HCT116 (cell line): ENCODE data around the gene SLC13A3. TPM values are rescaled to one million over a fixed set of nuclear protein-coding genes. Genes with fewer than 3 reads are reported as not detected.

ENCODE experiments used
- ATAC-seq: fragments of 200-7000 bp; cut with Tn5 transposase; 2 replicates; pipeline ENCODE4 v1.9.1; 2020; ENCODE audit warnings: mild to moderate bottlenecking, moderate library complexity
- BruUV-seq: library from RNA; stranded (reverse); fragments of 400-500 nt; replicated peaks from 2 replicates; lab custom pipeline; 2021; lab: Mats Ljungman, UMichigan
- CTCF ChIA-PET: fragments of 300-600 bp; sonication (Branson Sonifier 250); formaldehyde crosslinking; loops from one replicate; lab custom pipeline; 2021; ENCODE audit warnings: antibody characterized with exemption; lab: Charles Lee
- POLR2A ChIA-PET: fragments of 300-600, 350-600 bp; sonication (Branson Sonifier 250); formaldehyde crosslinking; loops from one replicate; lab custom pipeline; 2021; ENCODE audit warnings: antibody characterized with exemption; lab: Charles Lee
- RAD21 ChIA-PET, 2 experiments: fragments of 300-600 bp; sonication (Branson Sonifier 250); formaldehyde crosslinking; loops; one replicate each; lab custom pipeline; 2023; ENCODE audit warnings: low total read pairs in 2 of 2; ENCODE audit not compliant: uncharacterized antibody in 2 of 2, unreplicated experiment in 2 of 2, low non-redundant PET in 1 of 2; lab: Charles Lee
- DNase-seq: peaks from one replicate; pipeline ENCODE4 v3.0.0-alpha.2; 2010; ENCODE audit warnings: low read depth, low spot score
- H2AFZ ChIP-seq: fragments of 200-600 bp; shearing (Covaris generic), sonication (generic); 2 replicates; pipeline ENCODE4 v1.6.1; 2017; ENCODE audit warnings: low read depth, mixed run types, mixed read lengths, antibody characterized with exemption, low read length; ENCODE audit not compliant: poor library complexity, severe bottlenecking
- H3K27ac ChIP-seq: 2 replicates; pipeline ENCODE4 v1.5.1; 2012; ENCODE audit warnings: low read depth, low read length
- H3K27me3 ChIP-seq: fragments of 200-600 bp; sonication (generic); 2 replicates; pipeline ENCODE4 v1.6.1; 2016; ENCODE audit warnings: mixed run types, low read length, mixed read lengths; ENCODE audit not compliant: insufficient read depth
- H3K36me3 ChIP-seq, 2 experiments: fragments of 200-500 bp in 1 of 2; fragments of 200-600 bp in 1 of 2; sonication (Bioruptor generic) in 1 of 2; sonication (generic) in 1 of 2; 2 replicates each; pipeline versions ENCODE4 v1.5.1 to v1.6.1; 2014 to 2016; ENCODE audit warnings: low read length in 2 of 2, inconsistent platforms in 1 of 2, mixed read lengths in 1 of 2, mixed run types in 1 of 2; ENCODE audit not compliant: insufficient read depth in 2 of 2, control insufficient read depth in 1 of 2
- H3K4me1 ChIP-seq, 2 experiments: fragments of 200-600 bp in 1 of 2; sonication (generic) in 1 of 2; 2 replicates each; pipeline versions ENCODE4 v1.5.1 to v1.6.1; 2012 to 2017; ENCODE audit warnings: low read length in 2 of 2, inconsistent platforms in 1 of 2, mild to moderate bottlenecking in 1 of 2, mixed read lengths in 1 of 2, mixed run types in 1 of 2, moderate library complexity in 1 of 2; ENCODE audit not compliant: insufficient read depth in 2 of 2, control insufficient read depth in 1 of 2
- H3K4me2 ChIP-seq: fragments of 200-600 bp; sonication (generic); 2 replicates; pipeline ENCODE4 v1.6.1; 2017; ENCODE audit warnings: mixed run types, low read length, mixed read lengths
- H3K4me3 ChIP-seq, 2 experiments: fragments of 200-600 bp in 1 of 2; sonication (generic) in 1 of 2; replicated peaks in 1 of 2; 2 replicates each; pipeline ENCODE4 v1.5.1; 2011 to 2016; ENCODE audit warnings: low read length in 2 of 2, control low read depth in 1 of 2, low read depth in 1 of 2, mild to moderate bottlenecking in 1 of 2, mixed read lengths in 1 of 2, mixed run types in 1 of 2
- H3K79me2 ChIP-seq: fragments of 200-600 bp; sonication (generic); 2 replicates; pipeline ENCODE4 v1.6.1; 2017; ENCODE audit warnings: mild to moderate bottlenecking, mixed run types, low read length, moderate library complexity, mixed read lengths; ENCODE audit not compliant: insufficient read depth
- H3K9ac ChIP-seq: fragments of 200-600 bp; sonication (generic); 2 replicates; pipeline ENCODE4 v1.6.1; 2016; ENCODE audit warnings: low read length, mixed read lengths
- H3K9me2 ChIP-seq: fragments of 200-600 bp; sonication (generic), shearing (Covaris generic); 2 replicates; pipeline ENCODE4 v1.6.1; 2017; ENCODE audit warnings: mixed run types, mild to moderate bottlenecking, moderate library complexity; ENCODE audit not compliant: insufficient read depth
- H3K9me3 ChIP-seq, 2 experiments: fragments of 200-500 bp in 1 of 2; fragments of 200-600 bp in 1 of 2; sonication (Bioruptor generic) in 1 of 2; sonication (generic) in 1 of 2; 2 replicates each; pipeline ENCODE4 v1.6.1; 2014 to 2017; ENCODE audit warnings: low read length in 2 of 2, mixed read lengths in 2 of 2, inconsistent platforms in 1 of 2, low read depth in 1 of 2, mild to moderate bottlenecking in 1 of 2, mixed run types in 1 of 2, moderate library complexity in 1 of 2; ENCODE audit not compliant: control insufficient read depth in 1 of 2, insufficient read depth in 1 of 2
- H4K20me1 ChIP-seq: fragments of 200-600 bp; sonication (generic), shearing (Covaris generic); 2 replicates; pipeline ENCODE4 v1.6.1; 2017; ENCODE audit warnings: mixed run types, mild to moderate bottlenecking, moderate library complexity; ENCODE audit not compliant: insufficient read depth
- CBX3 ChIP-seq: IDR thresholded peaks from 2 replicates; pipeline ENCODE4 v1.6.1; 2012; ENCODE audit warnings: low read depth
- CEBPB ChIP-seq: IDR thresholded peaks from 2 replicates; pipeline ENCODE4 v1.6.1; 2012; ENCODE audit warnings: low read depth
- EGR1 ChIP-seq: IDR thresholded peaks from 2 replicates; pipeline ENCODE4 v1.6.1; 2012; ENCODE audit warnings: low read depth
- ELF1 ChIP-seq: IDR thresholded peaks from 2 replicates; pipeline ENCODE4 v1.6.1; 2012; ENCODE audit warnings: low read depth, borderline replicate concordance
- EZH2 ChIP-seq: fragments of 200-600 bp; sonication (generic); IDR thresholded peaks from 2 replicates; pipeline ENCODE4 v1.6.1; 2017; ENCODE audit warnings: antibody characterized with exemption, mixed run types
- EZH2phosphoT487 ChIP-seq: fragments of 200-600 bp; IDR thresholded peaks from 2 replicates; pipeline ENCODE4 v1.6.1; 2018; ENCODE audit warnings: antibody characterized with exemption, borderline replicate concordance
- FOSL1 ChIP-seq: IDR thresholded peaks from 2 replicates; pipeline ENCODE4 v1.6.1; 2012; ENCODE audit warnings: low read depth
- JUND ChIP-seq: IDR thresholded peaks from 2 replicates; pipeline ENCODE4 v1.6.1; 2012
- POLR2A ChIP-seq: IDR thresholded peaks from 2 replicates; pipeline ENCODE4 v1.7.0; 2011; ENCODE audit warnings: borderline replicate concordance; ENCODE audit not compliant: insufficient read depth, insufficient read length; ENCODE audit errors: extremely low read depth
- POLR2AphosphoS5 ChIP-seq: IDR thresholded peaks from 2 replicates; pipeline ENCODE4 v1.6.1; 2011; ENCODE audit warnings: mild to moderate bottlenecking, low read depth, low read length, moderate library complexity
- RAD21 ChIP-seq: IDR thresholded peaks from 2 replicates; pipeline ENCODE4 v1.6.1; 2012; ENCODE audit warnings: low read depth, mild to moderate bottlenecking
- SIN3A ChIP-seq: IDR thresholded peaks from 2 replicates; pipeline ENCODE4 v1.6.1; 2012; ENCODE audit warnings: low read depth
- SP1 ChIP-seq: IDR thresholded peaks from 2 replicates; pipeline ENCODE4 v1.6.1; 2012; ENCODE audit warnings: low read depth
- SRF ChIP-seq: IDR thresholded peaks from 2 replicates; pipeline ENCODE4 v1.6.1; 2012; ENCODE audit warnings: low read depth
- TCF7L2 ChIP-seq: IDR thresholded peaks from 2 replicates; pipeline ENCODE4 v1.7.0; 2011; ENCODE audit warnings: borderline replicate concordance, inconsistent platforms; ENCODE audit not compliant: insufficient read depth, insufficient read length; ENCODE audit errors: extremely low read depth
- YY1 ChIP-seq: IDR thresholded peaks from 2 replicates; pipeline ENCODE4 v1.6.1; 2011; ENCODE audit warnings: low read length, low read depth, moderate library complexity, mild to moderate bottlenecking; ENCODE audit not compliant: insufficient replicate concordance; ENCODE audit errors: extremely low read depth
- ZFX ChIP-seq: fragments of 450-650 bp; IDR thresholded peaks from 2 replicates; pipeline ENCODE4 v1.6.1; 2017
- intact Hi-C: fragments of 100-400 bp; cut with micrococcal nuclease; formaldehyde crosslinking; loops from 2 replicates; pipeline ENCODE4 v1.10.0; 2022
- total RNA-seq: library from RNA; stranded (reverse); gene quantifications from one replicate; pipeline ENCODE4 v1.2.1, GENCODE V29; 2021; ENCODE audit not compliant: unreplicated experiment
- TF ChIP-seq, protein P1 (sequence below): IDR thresholded peaks from 2 replicates; pipeline ENCODE4 v1.6.1; 2012
- TF ChIP-seq, protein P2 (sequence below): IDR thresholded peaks from 2 replicates; pipeline ENCODE4 v1.6.1; 2011; ENCODE audit warnings: mild to moderate bottlenecking, low read length, moderate library complexity; ENCODE audit not compliant: insufficient replicate concordance; ENCODE audit errors: extremely low read depth
- TF ChIP-seq, protein P3 (sequence below): IDR thresholded peaks from 2 replicates; pipeline ENCODE4 v1.6.1; 2012
- TF ChIP-seq, protein P4 (sequence below), 3 experiments: fragments of 200-600 bp in 1 of 3; sonication (generic) in 1 of 3; IDR thresholded peaks in 2 of 3; conservative IDR thresholded peaks in 1 of 3; 2 replicates each; pipeline ENCODE4 v1.5.1; 2012 to 2017; ENCODE audit warnings: low read depth in 2 of 3, low read length in 2 of 3, antibody characterized with exemption in 1 of 3, borderline replicate concordance in 1 of 3, control low read depth in 1 of 3, mild to moderate bottlenecking in 1 of 3, mixed read lengths in 1 of 3, mixed run types in 1 of 3, moderate library complexity in 1 of 3; ENCODE audit not compliant: insufficient read depth in 1 of 3

SLC13A3 gene
- total RNA-seq, 1 experiment from 2014 or later, result not detected

DNA sequence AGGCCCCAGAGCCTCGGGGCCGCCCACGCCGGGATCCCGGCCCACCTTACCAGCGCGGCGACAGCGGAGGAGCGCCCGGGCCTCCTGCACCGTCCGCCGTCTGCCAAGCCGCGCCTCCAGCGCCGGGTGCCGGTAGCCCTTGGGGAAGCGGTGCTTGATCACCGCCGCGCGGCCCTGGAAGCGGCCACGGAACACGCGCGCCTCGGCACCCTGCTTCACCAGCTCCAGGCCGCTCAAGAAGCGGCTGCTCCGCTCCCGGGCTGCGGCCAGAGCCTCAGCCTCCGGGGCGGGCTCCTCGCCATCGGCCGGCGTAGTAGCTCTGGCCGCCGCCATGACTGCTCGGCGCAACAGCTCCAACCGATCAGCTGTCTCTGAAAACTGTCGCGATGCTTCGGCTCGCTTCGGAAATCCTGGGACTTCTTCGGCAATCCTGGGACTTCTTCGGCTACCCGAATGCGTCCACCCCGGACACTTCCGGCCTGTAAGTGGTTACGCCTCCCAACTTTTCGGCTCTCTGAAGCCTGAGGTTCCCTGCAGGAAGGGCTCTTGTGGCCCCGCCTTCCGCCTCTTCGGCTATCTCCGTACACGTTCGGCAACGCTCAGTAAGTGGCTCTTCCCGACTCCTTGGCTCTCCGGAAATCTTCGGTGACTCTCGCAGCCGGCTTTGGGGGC lies 38.0 kb upstream of the SLC13A3 start, which contains the start of gene TP53RK:
Gene TP53RK (minus strand): TSS at position 363 of the 672 bp plus-strand sequence. CDS start 30 bp downstream, at position 333.
- Histone ChIP-seq H3K27me3 (no peaks in the 10 kb centered on the region), H3K4me3 (peak within 1 kb of the TSS; percentile 64 to 68), H2AFZ (no peak within 1 kb of the TSS), H3K79me2 (peaks cover 38% of the 10 kb centered on the region), H3K4me2 (peak within 1 kb of the TSS; percentile 94), H3K4me1 (peaks cover 13 to 18% of the 10 kb centered on the region in 2 experiments), H3K36me3 (peaks cover 9 to 18% of the 10 kb centered on the region in 2 experiments), H4K20me1 (no peaks in the 10 kb centered on the region), H3K9me2 (no peaks in the 10 kb centered on the region), H3K27ac (peak within 1 kb of the TSS; percentile 96), H3K9me3 (no peaks in the 10 kb centered on the region; a peak in 1 of 4 replicates), H3K9ac (peak within 1 kb of the TSS; percentile 87)
- DNase-seq (peak; percentile 99), ATAC-seq (peak; percentile 98)
- RAD21 ChIA-PET, result no interaction called here
- POLR2A ChIA-PET, result interaction anchor here (0.6 kb wide), 1 partner anchor 9 kb away, joined by 3 read pairs; no protein-coding TSS in a partner anchor
- CTCF ChIA-PET, result interaction anchor here (1.3 to 1.6 kb wide), 2 partner anchors 12 to 63 kb away, joined by 3 to 6 read pairs; no protein-coding TSS in a partner anchor
- BruUV-seq, result no TSS peak
- intact Hi-C loops, result no loop called here
- TF ChIP-seq FOSL1, result no peak
- no peak for TF ChIP-seq JUND
- TF ChIP-seq ZFX, result peak; percentile 92
- TF ChIP-seq CBX3, result no peak
- no peak for TF ChIP-seq RAD21
- peak; percentile 67 for TF ChIP-seq POLR2AphosphoS5
- TF ChIP-seq POLR2A, result no peak
- TF ChIP-seq, protein P1, sequence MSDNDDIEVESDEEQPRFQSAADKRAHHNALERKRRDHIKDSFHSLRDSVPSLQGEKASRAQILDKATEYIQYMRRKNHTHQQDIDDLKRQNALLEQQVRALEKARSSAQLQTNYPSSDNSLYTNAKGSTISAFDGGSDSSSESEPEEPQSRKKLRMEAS, result peak; percentile 47; the same call in 1 of the 2 replicates
- TF ChIP-seq, protein P2, sequence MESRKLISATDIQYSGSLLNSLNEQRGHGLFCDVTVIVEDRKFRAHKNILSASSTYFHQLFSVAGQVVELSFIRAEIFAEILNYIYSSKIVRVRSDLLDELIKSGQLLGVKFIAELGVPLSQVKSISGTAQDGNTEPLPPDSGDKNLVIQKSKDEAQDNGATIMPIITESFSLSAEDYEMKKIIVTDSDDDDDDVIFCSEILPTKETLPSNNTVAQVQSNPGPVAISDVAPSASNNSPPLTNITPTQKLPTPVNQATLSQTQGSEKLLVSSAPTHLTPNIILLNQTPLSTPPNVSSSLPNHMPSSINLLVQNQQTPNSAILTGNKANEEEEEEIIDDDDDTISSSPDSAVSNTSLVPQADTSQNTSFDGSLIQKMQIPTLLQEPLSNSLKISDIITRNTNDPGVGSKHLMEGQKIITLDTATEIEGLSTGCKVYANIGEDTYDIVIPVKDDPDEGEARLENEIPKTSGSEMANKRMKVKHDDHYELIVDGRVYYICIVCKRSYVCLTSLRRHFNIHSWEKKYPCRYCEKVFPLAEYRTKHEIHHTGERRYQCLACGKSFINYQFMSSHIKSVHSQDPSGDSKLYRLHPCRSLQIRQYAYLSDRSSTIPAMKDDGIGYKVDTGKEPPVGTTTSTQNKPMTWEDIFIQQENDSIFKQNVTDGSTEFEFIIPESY, result peak; percentile 90
- no peak for TF ChIP-seq CEBPB
- TF ChIP-seq TCF7L2, result peak; percentile 82
- TF ChIP-seq EGR1, result peak; percentile 52; the same call in 1 of the 2 replicates
- peak; percentile 68 for TF ChIP-seq SIN3A
- TF ChIP-seq, protein P3, sequence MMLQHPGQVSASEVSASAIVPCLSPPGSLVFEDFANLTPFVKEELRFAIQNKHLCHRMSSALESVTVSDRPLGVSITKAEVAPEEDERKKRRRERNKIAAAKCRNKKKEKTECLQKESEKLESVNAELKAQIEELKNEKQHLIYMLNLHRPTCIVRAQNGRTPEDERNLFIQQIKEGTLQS, result no peak
- peak; percentile 92 for TF ChIP-seq YY1
- no peak for TF ChIP-seq SRF
- TF ChIP-seq ELF1, result peak; percentile 66; the same call in 1 of the 2 replicates
- TF ChIP-seq EZH2phosphoT487, result no peak
- no peak for TF ChIP-seq EZH2
- TF ChIP-seq, protein P4, sequence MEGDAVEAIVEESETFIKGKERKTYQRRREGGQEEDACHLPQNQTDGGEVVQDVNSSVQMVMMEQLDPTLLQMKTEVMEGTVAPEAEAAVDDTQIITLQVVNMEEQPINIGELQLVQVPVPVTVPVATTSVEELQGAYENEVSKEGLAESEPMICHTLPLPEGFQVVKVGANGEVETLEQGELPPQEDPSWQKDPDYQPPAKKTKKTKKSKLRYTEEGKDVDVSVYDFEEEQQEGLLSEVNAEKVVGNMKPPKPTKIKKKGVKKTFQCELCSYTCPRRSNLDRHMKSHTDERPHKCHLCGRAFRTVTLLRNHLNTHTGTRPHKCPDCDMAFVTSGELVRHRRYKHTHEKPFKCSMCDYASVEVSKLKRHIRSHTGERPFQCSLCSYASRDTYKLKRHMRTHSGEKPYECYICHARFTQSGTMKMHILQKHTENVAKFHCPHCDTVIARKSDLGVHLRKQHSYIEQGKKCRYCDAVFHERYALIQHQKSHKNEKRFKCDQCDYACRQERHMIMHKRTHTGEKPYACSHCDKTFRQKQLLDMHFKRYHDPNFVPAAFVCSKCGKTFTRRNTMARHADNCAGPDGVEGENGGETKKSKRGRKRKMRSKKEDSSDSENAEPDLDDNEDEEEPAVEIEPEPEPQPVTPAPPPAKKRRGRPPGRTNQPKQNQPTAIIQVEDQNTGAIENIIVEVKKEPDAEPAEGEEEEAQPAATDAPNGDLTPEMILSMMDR (IDR thresholded peaks at IDR 0.05 in 2 of 3, conservative IDR thresholded peaks at IDR 0.05 in 1 of 3; ENCODE audit: borderline replicate concordance in 1 of 3, insufficient read depth in 1 of 3, low read depth in 2 of 3, low read length in 2 of 3), result peak in 1 of 3 experiments; percentile 31; a peak in 2 of 6 replicates
- no peak for TF ChIP-seq SP1
